ENCODE data around the gene TMEM30A.

Gene TMEM30A

GRCh38 chr6:75261299-75261698 is 23.3 kb downstream of the TMEM30A start:
- Histone ChIP-seq H3K9ac (ENCODE audit: low read depth, low read length) (no peak overlapping the region), H3K4me1 (ENCODE audit: insufficient read depth, low read length) (no peaks in the 10 kb centered on the region), H3K36me3 (ENCODE audit: insufficient read depth, low read length) (peaks cover 74% of the 10 kb centered on the region), H3K27ac (ENCODE audit: low read depth, low read length) (no peak overlapping the region), H3K27me3 (ENCODE audit: insufficient read depth, low read length) (no peaks in the 10 kb centered on the region), H3K9me3 (ENCODE audit: insufficient read depth, low read depth, low read length) (no peaks in the 10 kb centered on the region), H3K4me3 (ENCODE audit: low read length) (no peak overlapping the region)
- WGBS, result 100% methylated on average over 1 of the region's 1 CpG

DNA sequence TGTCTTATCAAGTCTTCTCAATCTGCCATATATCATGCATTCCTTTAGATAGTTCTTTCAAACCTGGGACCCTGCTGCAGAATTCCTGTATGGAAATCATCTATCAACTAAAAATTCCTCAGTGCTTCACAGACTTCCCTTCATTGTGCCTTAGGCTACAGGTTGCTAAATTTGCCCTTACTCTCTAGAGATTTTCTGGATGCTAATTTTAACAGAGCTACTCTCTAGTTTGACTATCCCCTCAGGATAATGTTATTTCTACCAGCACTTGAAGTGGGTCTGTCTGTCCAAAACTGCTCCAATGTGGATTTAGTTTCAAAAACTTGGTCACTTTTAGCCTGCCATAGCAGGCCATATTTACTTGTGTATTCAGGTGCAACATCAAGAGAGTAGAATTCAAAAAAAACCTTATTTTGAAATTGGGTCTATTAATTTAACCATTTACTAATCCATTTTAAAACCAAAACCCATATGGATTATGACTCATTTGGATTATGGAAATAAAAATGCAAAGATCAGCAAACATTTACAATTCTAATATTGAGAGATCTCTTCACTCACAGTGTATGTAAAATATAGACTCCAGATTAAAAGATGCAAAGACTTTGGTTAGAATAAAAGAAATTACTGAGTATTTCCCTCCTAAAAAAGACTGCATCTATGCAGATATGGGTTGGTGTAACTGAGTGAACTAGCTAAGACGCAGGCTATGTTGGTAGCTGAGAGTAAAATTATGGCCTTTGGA is 27.1 kb downstream of the TMEM30A start:
- Histone ChIP-seq H3K36me3 (ENCODE audit: insufficient read depth, low read length) (peaks cover 86% of the 10 kb centered on the region), H3K4me1 (ENCODE audit: insufficient read depth, low read length) (peaks cover 3% of the 10 kb centered on the region; the same call in 1 of the 2 replicates), H3K4me3 (ENCODE audit: low read length) (no peak overlapping the region), H3K27ac (ENCODE audit: low read depth, low read length) (no peak overlapping the region), H3K27me3 (ENCODE audit: insufficient read depth, low read length) (no peaks in the 10 kb centered on the region), H3K9ac (ENCODE audit: low read depth, low read length) (no peak overlapping the region), H3K9me3 (ENCODE audit: insufficient read depth, low read depth, low read length) (no peaks in the 10 kb centered on the region)
- WGBS, result 94% methylated on average over 1 of the region's 1 CpG

DNA sequence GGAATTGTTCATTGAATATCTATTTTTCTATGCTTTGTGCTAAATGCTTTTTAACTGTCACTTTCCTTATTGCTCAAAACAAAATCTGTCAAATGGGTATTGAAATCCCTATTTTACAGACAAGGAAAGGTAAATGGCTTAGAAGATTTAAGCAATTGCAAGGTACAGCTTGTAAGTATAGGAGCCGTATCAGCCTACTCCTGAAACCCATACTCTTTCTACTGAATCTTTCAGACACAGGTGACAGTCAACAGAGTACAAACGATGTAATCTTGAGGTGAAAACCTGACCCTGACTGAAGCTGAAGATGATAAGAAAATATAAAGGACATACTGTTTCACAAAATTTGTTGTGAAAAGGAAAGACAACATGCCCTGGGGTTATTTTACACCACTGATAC is 34.0 kb downstream of the TMEM30A start:
- no peak overlapping the region for H3K4me3 ChIP-seq (ENCODE audit: low read length)
- peaks cover 27% of the 10 kb centered on the region for H3K36me3 ChIP-seq (ENCODE audit: insufficient read depth, low read length)
- no peaks in the 10 kb centered on the region; the same call in 1 of the 2 replicates for H3K27me3 ChIP-seq (ENCODE audit: insufficient read depth, low read length)
- H3K27ac ChIP-seq (ENCODE audit: low read depth, low read length), result no peak overlapping the region; the same call in 1 of the 2 replicates
- whole genome bisulfite sequencing, result 90% methylated on average over 2 of the region's 2 CpGs
- no peak overlapping the region for H3K9ac ChIP-seq (ENCODE audit: low read depth, low read length)
- H3K9me3 ChIP-seq (ENCODE audit: insufficient read depth, low read depth, low read length), result no peaks in the 10 kb centered on the region
- peaks cover 27% of the 10 kb centered on the region; the same call in 1 of the 2 replicates for H3K4me1 ChIP-seq (ENCODE audit: insufficient read depth, low read length)

- Histone ChIP-seq H3K4me3 (ENCODE audit: low read length) (no peak overlapping the region), H3K27ac (ENCODE audit: low read depth, low read length) (peak overlapping the region; percentile 71; the same call in 1 of the 2 replicates), H3K9ac (ENCODE audit: low read depth, low read length) (no peak overlapping the region), H3K36me3 (ENCODE audit: insufficient read depth, low read length) (peaks cover 20% of the 10 kb centered on the region), H3K27me3 (ENCODE audit: insufficient read depth, low read length) (no peaks in the 10 kb centered on the region; the same call in 1 of the 2 replicates), H3K4me1 (ENCODE audit: insufficient read depth, low read length) (peaks cover 27% of the 10 kb centered on the region; the same call in 1 of the 2 replicates), H3K9me3 (ENCODE audit: insufficient read depth, low read depth, low read length) (no peaks in the 10 kb centered on the region)
Measured at GRCh38 chr6:75249837-75250236, 34.8 kb downstream of the TMEM30A start.

DNA sequence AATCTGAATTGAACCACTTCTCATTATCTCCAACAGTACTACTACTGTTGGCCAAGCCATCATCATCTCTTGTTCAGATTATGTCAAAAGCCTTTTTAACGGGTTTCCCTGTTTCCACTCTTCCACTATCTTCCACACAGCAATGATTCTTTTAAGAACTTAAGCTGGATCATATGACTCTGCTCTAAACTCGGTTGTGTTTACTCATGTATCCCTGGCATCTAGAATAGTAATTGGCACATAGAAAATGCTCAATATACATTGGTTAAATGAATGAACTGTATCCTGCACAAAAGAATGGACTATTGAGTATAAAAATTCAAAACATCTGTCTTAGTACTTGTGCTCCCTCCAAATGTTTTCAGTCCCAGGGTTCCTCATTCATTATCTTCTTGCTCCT is 38.2 kb downstream of the TMEM30A start:
- no peaks in the 10 kb centered on the region; the same call in 1 of the 2 replicates for H3K27me3 ChIP-seq (ENCODE audit: insufficient read depth, low read length)
- H3K4me1 ChIP-seq (ENCODE audit: insufficient read depth, low read length), result peaks cover 20% of the 10 kb centered on the region; the same call in 1 of the 2 replicates
- H3K4me3 ChIP-seq (ENCODE audit: low read length), result no peak overlapping the region
- no peak overlapping the region for H3K27ac ChIP-seq (ENCODE audit: low read depth, low read length)
- H3K36me3 ChIP-seq (ENCODE audit: insufficient read depth, low read length), result peaks cover 2% of the 10 kb centered on the region
- 81% methylated on average over 2 of the region's 2 CpGs for WGBS
- H3K9me3 ChIP-seq (ENCODE audit: insufficient read depth, low read depth, low read length), result no peaks in the 10 kb centered on the region
- no peak overlapping the region for H3K9ac ChIP-seq (ENCODE audit: low read depth, low read length)

DNA sequence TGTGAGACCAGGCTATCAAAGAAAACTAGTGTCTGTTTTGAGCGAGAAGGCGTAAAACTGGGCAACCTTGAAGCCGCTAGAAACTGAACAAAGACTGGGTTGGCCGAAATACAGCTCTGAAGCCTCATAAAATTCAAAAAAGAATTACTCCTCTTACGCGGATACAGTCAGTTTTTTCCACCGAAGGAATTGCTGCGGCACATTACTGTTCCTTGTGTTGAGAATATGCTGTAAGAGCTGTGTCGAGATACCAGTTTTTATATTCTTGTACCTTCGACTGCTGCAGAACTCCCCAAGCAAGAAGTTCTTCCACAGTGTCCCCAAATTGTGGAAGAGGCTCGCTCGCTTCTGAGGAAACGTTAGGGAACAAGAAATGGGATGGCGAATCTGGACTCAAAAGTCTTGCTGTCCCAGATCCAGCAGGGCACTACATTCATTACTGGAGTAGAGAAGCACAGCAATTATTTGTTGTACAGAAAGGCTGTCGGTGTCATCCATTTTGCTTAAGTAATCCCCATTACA is 40.5 kb downstream of the TMEM30A start:
- peak overlapping the region; percentile 79 for H3K4me3 ChIP-seq (ENCODE audit: low read length)
- H3K27me3 ChIP-seq (ENCODE audit: insufficient read depth, low read length), result no peaks in the 10 kb centered on the region; the same call in 1 of the 2 replicates
- H3K4me1 ChIP-seq (ENCODE audit: insufficient read depth, low read length), result 0 out of 2 replicates have a peak, but pooled peaks cover 4% of the 10 kb centered on the region
- H3K9me3 ChIP-seq (ENCODE audit: insufficient read depth, low read depth, low read length), result no peaks in the 10 kb centered on the region
- H3K27ac ChIP-seq (ENCODE audit: low read depth, low read length), result peak overlapping the region; percentile 76
- H3K9ac ChIP-seq (ENCODE audit: low read depth, low read length), result peak overlapping the region; percentile 87
- peaks cover 24% of the 10 kb centered on the region for H3K36me3 ChIP-seq (ENCODE audit: insufficient read depth, low read length)
- 57% methylated on average over 15 of the region's 15 CpGs for WGBS

- WGBS, result under 1% methylated on average over 32 of the region's 36 CpGs
Measured at GRCh38 chr6:75243333-75244062, 41.1 kb downstream of the TMEM30A start, which contains the start of gene COX7A2. Gene COX7A2, minus strand, starts transcription at chr6:75243801. Its CDS starts 67 bp downstream, at chr6:75243734.

DNA sequence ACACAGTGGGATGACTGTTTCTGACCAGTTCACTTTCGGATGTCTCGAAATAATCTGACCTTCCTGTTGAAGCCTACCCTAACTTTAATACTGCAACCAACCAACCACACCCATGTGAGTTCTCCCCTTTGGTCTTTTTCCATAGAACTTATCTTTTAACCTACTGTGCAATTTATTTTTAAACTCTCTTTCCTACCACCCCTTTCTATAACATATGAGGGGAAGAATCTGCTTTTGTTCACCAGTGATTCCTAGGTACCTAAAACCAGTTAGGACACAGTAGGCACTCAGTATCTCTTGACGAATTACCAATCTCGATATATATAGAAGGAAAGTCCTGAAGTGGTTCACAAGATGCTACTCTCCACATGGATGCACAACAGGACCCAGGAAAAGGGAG is 48.0 kb downstream of the TMEM30A start:
- Histone ChIP-seq H3K36me3 (ENCODE audit: insufficient read depth, low read length) (peaks cover 49% of the 10 kb centered on the region), H3K4me1 (ENCODE audit: insufficient read depth, low read length) (peaks cover 36% of the 10 kb centered on the region), H3K9ac (ENCODE audit: low read depth, low read length) (no peak overlapping the region), H3K9me3 (ENCODE audit: insufficient read depth, low read depth, low read length) (no peaks in the 10 kb centered on the region), H3K27me3 (ENCODE audit: insufficient read depth, low read length) (no peaks in the 10 kb centered on the region), H3K4me3 (ENCODE audit: low read length) (no peak overlapping the region), H3K27ac (ENCODE audit: low read depth, low read length) (no peak overlapping the region)
- WGBS, result 92% methylated on average over 4 of the region's 4 CpGs

More at GRCh38 chr6:75243333-75244062, 41.1 kb downstream of the TMEM30A start, which contains the start of gene COX7A2:
- H3K36me3 ChIP-seq (ENCODE audit: insufficient read depth, low read length), result peaks cover 30% of the 10 kb centered on the region
- peak within 1 kb of the TSS; percentile 87 for H3K9ac ChIP-seq (ENCODE audit: low read depth, low read length)
- peak within 1 kb of the TSS; percentile 76 for H3K27ac ChIP-seq (ENCODE audit: low read depth, low read length)
- no peaks in the 10 kb centered on the region for H3K9me3 ChIP-seq (ENCODE audit: insufficient read depth, low read depth, low read length)
- no peaks in the 10 kb centered on the region; the same call in 1 of the 2 replicates for H3K27me3 ChIP-seq (ENCODE audit: insufficient read depth, low read length)
- 0 out of 2 replicates have a peak, but pooled peaks cover 4% of the 10 kb centered on the region for H3K4me1 ChIP-seq (ENCODE audit: insufficient read depth, low read length)
- H3K4me3 ChIP-seq (ENCODE audit: low read length), result peak within 1 kb of the TSS; percentile 79

- Histone ChIP-seq H3K9me3 (ENCODE audit: insufficient read depth, low read depth, low read length) (no peaks in the 10 kb centered on the region), H3K9ac (ENCODE audit: low read depth, low read length) (no peak overlapping the region), H3K27me3 (ENCODE audit: insufficient read depth, low read length) (no peaks in the 10 kb centered on the region), H3K36me3 (ENCODE audit: insufficient read depth, low read length) (peaks cover 36% of the 10 kb centered on the region), H3K4me3 (ENCODE audit: low read length) (no peak overlapping the region), H3K4me1 (ENCODE audit: insufficient read depth, low read length) (peaks cover 41% of the 10 kb centered on the region), H3K27ac (ENCODE audit: low read depth, low read length) (no peak overlapping the region)
- WGBS, result 89% methylated on average over 1 of the region's 2 CpGs
Measured at GRCh38 chr6:75235271-75235670, 49.3 kb downstream of the TMEM30A start.

GRCh38 chr6:75234126-75234865 is 50.3 kb downstream of the TMEM30A start:
- WGBS, result 75% methylated on average over 3 of the region's 3 CpGs
- Histone ChIP-seq H3K27me3 (ENCODE audit: insufficient read depth, low read length) (no peaks in the 10 kb centered on the region), H3K27ac (ENCODE audit: low read depth, low read length) (no peak overlapping the region)

More at GRCh38 chr6:75234126-75234865, 50.3 kb downstream of the TMEM30A start:
- Histone ChIP-seq H3K36me3 (ENCODE audit: insufficient read depth, low read length) (peaks cover 26% of the 10 kb centered on the region), H3K4me1 (ENCODE audit: insufficient read depth, low read length) (peaks cover 41% of the 10 kb centered on the region), H3K4me3 (ENCODE audit: low read length) (no peak overlapping the region), H3K9ac (ENCODE audit: low read depth, low read length) (no peak overlapping the region), H3K9me3 (ENCODE audit: insufficient read depth, low read depth, low read length) (no peaks in the 10 kb centered on the region)
